GM18909 (cell line): ENCODE data around the gene PSMB11.
"Not testable (repeated sequence)": the region's sequence is repeated elsewhere in the genome, so short reads cannot be mapped to it uniquely, and the experiment has no call there.

ENCODE experiments used
- ATAC-seq: cut with Tn5 transposase; IDR thresholded peaks from one replicate; pipeline ENCODE4 v1.9.1; 2021; ENCODE audit warnings: mild to moderate bottlenecking; ENCODE audit not compliant: unreplicated experiment, poor library complexity

PSMB11 gene

GRCh38 chr14:23013054-23013748 is 28.8 kb upstream of the PSMB11 start:
- ATAC-seq: no peak

GRCh38 chr14:23013749-23014054 is 28.3 kb upstream of the PSMB11 start:
- not testable (repeated sequence) for ATAC-seq

- no peak for ATAC-seq
These were observed 26.4 kb upstream of the PSMB11 start for GRCh38 chr14:23015618-23016017.

DNA sequence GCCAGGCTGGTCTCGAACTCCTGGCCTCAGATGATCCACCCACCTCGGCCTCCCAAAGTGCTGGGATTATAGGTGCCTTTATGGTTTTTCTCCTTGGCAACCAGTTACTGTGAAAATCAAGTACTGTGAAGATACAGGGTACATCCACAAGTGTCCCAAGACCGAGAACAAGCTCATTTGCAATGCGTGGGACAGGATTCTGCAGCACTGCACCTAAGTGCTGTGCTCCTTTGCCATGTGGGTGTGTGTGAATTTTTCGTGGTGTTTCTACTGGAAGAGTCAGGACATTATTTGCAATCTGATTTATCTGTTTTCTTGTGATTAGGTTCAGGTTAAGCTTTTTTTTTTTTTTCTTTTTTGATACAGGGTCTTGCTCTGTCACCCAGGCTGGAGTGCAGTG is 24.9 kb upstream of the PSMB11 start:
- ATAC-seq: no peak

- ATAC-seq: no peak
These were observed 23.9 kb upstream of the PSMB11 start for GRCh38 chr14:23018107-23018506.

DNA sequence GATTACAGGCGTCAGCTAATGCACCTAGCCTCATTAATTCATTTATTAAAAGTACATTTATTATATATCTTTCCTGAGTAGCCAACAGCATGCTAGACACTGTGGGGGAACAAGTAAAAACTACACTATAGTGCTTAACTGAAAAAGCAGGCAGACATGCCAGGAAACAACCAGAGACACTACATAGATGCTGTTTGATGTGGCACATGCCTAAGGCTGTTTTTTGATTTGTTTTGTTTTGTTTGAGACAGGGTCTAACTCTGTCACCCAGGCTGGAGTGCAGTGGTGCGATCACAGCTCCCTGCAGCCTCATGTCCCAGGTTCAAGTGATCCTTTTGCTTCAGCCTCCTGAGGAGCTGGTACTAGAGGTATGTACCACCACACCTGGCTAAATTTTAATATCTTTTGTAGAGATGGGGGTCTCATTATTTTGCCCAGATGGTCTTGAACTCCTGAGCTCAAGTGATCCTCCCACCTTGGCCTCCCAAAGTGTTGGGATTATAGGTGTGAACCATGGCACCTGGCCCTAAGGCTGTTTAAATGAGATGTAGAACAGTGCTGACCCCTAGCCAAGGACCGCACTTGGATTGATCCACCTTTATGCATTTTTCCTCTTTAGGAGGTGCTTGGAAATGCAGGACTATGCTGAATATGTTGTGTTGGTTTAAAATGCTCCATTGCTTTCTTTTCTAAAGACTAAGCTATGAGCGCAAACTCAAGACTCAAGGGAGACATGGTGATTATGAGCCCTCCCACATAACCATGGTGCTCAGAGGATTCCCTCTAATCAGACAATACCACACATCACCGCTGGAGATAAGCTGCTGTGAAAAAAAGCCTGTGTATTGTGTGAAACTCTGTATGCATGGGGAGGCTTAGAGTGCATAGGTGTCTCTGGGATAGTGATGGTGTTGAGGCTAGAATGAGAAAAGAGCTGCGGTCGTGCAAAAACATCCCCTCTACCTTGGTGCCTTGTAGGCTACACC is 21.6 kb upstream of the PSMB11 start:
- ATAC-seq: no peak

GRCh38 chr14:23021434-23021833 is 20.6 kb upstream of the PSMB11 start:
- no peak for ATAC-seq

DNA sequence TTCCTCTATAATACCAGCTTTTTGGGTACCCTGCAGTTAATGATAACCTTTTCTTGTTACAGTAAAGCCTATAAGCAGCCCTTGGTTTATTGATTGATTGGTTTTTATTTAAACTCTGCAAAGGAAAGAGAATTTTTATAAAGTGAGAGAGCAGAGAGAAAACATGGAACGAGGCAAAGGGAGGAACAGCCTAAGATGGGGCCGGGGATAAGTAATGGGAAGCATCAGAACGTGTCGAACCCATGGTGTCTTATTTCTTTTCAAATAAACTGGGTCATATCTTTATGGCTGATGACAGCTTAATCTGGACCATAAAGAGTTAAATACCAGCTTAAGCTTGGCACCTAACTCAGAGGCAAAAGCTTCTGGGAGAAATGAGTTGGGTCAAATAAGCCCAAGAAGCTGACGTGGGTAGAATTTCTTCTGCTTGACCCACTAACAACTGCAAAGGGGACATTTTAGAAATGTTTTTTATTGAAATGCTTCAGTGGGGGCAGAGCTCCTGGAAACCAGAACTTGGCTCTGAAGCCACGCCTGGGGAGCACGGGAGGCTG is 20.0 kb upstream of the PSMB11 start:
- no peak for ATAC-seq

DNA sequence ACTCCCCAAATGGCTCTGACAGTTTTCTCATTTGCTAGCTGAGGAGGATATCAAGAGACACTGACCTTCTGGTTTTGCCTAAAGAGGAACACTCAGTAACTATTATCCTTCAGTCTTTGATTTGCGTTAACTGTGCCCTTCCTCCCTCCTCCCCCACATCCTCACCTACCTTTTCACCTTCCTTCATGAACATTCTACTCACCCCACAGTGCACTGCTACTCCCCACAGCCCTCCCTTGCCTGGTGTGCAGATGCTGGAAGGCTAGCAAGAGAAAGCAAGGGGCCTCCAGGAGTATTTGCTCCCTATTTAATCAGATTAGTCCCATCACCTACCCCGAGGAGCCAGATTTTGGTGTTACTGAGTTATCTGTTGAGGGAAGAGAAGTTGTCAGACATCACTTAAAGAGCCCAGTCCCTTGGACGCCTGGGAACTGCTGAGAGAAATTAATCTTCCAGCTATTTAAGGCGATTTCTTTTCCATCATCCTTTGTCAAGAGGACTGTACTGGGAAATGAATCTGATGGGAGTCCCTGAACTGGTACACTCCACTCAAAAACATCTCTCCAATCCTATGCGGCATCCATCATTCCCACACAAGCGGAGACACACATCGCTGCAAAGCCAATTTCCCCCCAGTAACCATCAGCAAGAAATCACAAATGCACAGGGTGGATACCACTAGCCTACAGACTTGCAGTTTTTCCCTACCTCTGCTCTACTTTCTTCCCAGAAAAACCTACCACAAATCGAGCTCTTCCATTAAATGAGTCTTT is 18.8 kb upstream of the PSMB11 start:
- no peak for ATAC-seq

DNA sequence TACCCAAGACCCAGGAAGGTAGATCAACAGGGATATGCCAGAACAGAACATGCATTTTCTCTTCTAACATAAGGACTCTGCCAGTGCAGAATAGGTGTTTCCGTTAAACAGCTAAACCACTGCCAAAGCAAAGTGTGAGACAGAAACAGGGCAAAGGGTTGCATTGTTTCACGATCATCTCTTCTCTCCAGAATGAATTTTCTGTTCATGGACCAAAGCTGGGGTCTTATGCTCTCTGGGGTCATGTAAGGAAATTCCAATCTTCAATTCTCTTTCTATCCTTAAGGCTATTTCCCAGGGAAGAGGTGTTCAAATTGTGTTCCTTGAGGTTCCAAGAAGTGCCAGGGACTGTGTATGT is 18.2 kb upstream of the PSMB11 start:
- no peak for ATAC-seq

- no peak for ATAC-seq
These were observed 17.4 kb upstream of the PSMB11 start for GRCh38 chr14:23024612-23025075.

GRCh38 chr14:23025151-23025814 is 16.7 kb upstream of the PSMB11 start:
- ATAC-seq: no peak

GRCh38 chr14:23028799-23029198 is 13.2 kb upstream of the PSMB11 start:
- ATAC-seq: no peak

GRCh38 chr14:23030936-23031335 is 11.1 kb upstream of the PSMB11 start:
- no peak for ATAC-seq

DNA sequence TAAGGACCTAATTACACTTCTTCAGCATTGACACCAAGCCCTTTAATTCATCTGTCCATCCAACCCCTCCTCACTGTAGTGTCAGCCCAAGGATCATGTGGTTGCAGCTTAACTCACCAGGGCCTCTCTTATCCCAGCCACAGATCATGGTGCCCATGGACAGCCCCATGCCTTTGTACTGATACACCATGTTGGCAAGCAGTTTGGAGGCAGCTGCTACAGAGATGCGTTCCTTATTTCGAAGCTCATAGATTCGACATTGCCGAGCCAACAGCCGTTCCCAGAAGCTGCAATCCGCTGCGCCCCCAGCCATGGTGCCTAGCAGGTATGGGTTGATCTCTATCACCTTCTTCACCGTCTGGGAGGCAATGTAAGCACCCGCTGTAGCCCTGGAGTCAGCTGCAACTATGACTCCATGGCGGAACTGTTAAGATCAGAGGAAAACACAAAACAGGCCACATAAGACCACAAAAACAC is 8.7 kb upstream of the PSMB11 start:
- ATAC-seq: no peak

DNA sequence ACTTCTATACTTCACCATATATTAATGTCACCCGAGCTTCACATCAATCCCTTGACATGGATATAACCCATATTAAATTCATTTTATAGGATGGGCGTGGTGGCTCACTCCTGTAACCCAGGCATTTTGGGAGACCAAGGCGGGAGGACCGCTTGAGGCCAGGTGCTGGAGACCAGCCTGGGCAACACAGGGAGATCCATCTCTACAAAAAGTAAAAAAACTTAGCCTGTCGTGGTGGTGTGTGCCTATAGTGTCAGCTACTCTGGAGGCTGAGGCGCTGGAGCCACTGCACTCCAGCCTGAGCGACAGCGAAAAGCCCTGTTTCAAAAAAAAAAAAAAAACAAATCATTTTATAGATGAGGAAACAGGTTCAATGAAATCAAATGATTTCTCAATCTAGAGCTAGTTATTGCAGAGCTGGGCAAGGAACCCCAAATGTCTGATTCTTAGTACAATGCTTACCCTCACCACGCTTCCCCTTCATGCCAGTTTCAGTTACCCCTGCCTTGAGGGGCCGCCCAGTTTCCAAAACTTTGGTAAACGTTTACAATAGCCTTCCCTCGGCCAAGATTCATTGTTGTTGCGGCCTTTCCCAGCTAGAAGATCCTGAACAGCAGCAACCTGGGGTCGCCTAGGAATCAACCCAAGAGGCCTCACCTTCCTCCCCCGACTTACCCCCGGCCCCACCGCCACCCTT is 8.1 kb upstream of the PSMB11 start:
- ATAC-seq: no peak

DNA sequence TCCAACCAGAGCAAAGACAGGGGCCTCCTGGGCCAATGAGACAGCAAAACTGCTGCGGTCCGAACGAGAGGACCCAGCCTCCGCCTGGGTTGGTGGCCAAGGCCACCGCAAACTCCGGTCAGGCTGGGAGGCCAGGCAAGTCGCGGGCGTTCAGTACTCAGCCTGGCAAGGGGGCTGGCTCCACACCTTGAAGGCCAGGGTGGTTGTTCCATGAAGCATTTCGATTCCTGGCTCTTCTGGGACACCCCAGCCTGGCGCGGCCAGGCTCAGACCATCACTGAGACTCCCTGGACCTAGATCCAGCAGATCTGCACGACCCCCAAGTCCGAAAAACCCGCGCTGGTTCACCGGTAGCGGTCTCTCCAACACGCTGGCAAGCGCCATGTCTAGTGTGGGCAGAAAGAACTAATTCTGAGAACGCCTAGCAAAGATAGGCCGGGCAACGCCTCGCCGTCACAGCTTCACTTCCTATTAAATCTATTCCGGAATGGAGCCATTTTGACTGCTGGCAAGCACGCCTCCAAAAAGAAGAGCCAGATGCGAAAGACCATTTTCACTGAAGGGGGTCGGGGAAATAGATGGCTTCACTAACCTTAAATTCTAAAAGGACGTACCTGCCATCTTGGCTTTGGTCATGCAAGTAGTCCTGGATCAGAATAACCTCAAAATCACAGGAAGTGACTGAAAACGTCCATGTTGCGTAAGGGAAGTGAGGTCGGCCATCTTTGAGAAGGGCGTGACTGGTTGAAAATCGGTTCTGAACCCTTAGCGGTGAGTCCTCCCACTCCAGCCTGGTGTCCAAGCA is 7.3 kb upstream of the PSMB11 start, which contains the start of gene PSMB5:
Gene PSMB5 (minus strand): TSS at position 403 of the 805 bp plus-strand sequence. CDS start 19 bp downstream, at position 384.
- ATAC-seq: peak; percentile 94
